Activated CD4-positive, alpha-beta T cell treated with anti-CD3 and anti-CD28 coated beads, Interleukin-2, amount 10 ng/mL, durations not matched to agents 24 days and 14 days (primary cell): ENCODE measurements around the gene WNT9A. TPM values are rescaled to one million over a fixed set of nuclear protein-coding genes. Genes with fewer than 3 reads are reported as not detected.

Experiments
- DNase-seq: peaks from one replicate; pipeline ENCODE4 v3.0.0; 2022
- H3K27ac Mint-ChIP-seq: one replicate; pipeline ENCODE4 v1.8.0; 2022; ENCODE audit warnings: mild to moderate bottlenecking, mixed read lengths
- H3K27me3 Mint-ChIP-seq: one replicate; pipeline ENCODE4 v1.8.0; 2022; ENCODE audit warnings: mixed read lengths
- H3K36me3 Mint-ChIP-seq: one replicate; pipeline ENCODE4 v1.8.0; 2022; ENCODE audit warnings: low read depth, mild to moderate bottlenecking, mixed read lengths
- H3K4me1 Mint-ChIP-seq: one replicate; pipeline ENCODE4 v1.8.0; 2021; ENCODE audit warnings: mixed read lengths
- H3K4me3 Mint-ChIP-seq: one replicate; pipeline ENCODE4 v1.8.0; 2022; ENCODE audit warnings: mild to moderate bottlenecking, moderate library complexity, mixed read lengths
- H3K9me3 Mint-ChIP-seq: one replicate; pipeline ENCODE4 v1.8.0; 2021; ENCODE audit warnings: mixed read lengths
- intact Hi-C: fragments of 100-400 bp; cut with micrococcal nuclease; formaldehyde crosslinking; loops from one replicate; pipeline ENCODE4 v1.15.1; 2023
- total RNA-seq: library from RNA; stranded (reverse); gene quantifications from 2 replicates; pipeline ENCODE4 v1.2.3, GENCODE V29; 2022

The WNT9A gene
- total RNA-seq, 1 donor from 2014 or later, result not detected

GRCh38 chr1:227940791-227941241 is 6.9 kb downstream of the WNT9A start:
- Mint-ChIP-seq H3K4me3 (no peak overlapping the region), H3K36me3 (peaks cover 1% of the 10 kb centered on the region), H3K4me1 (no peaks in the 10 kb centered on the region), H3K27ac (no peak overlapping the region), H3K27me3 (peaks cover 6% of the 10 kb centered on the region), H3K9me3 (peaks cover 2% of the 10 kb centered on the region)
- intact Hi-C loops, result no loop called here
- DNase-seq, result no peak

GRCh38 chr1:227939791-227940771 is 7.7 kb downstream of the WNT9A start:
- intact Hi-C loops, result no loop called here
- H3K27ac Mint-ChIP-seq, result no peak overlapping the region
- peaks cover 4% of the 10 kb centered on the region for H3K27me3 Mint-ChIP-seq
- DNase-seq, result no peak
- peaks cover 1% of the 10 kb centered on the region for H3K36me3 Mint-ChIP-seq
- H3K9me3 Mint-ChIP-seq, result peaks cover 8% of the 10 kb centered on the region
- H3K4me3 Mint-ChIP-seq, result no peak overlapping the region
- H3K4me1 Mint-ChIP-seq, result no peaks in the 10 kb centered on the region

GRCh38 chr1:227938911-227939790 is 8.6 kb downstream of the WNT9A start:
- DNase-seq, result no peak
- peaks cover 1% of the 10 kb centered on the region for H3K36me3 Mint-ChIP-seq

GRCh38 chr1:227938276-227938675 is 9.5 kb downstream of the WNT9A start:
- peaks cover 1% of the 10 kb centered on the region for H3K36me3 Mint-ChIP-seq

More at GRCh38 chr1:227938911-227939790, 8.6 kb downstream of the WNT9A start:
- no peak overlapping the region for H3K27ac Mint-ChIP-seq
- H3K4me1 Mint-ChIP-seq, result peaks cover 4% of the 10 kb centered on the region
- intact Hi-C loops, result no loop called here
- H3K4me3 Mint-ChIP-seq, result no peak overlapping the region
- peaks cover 16% of the 10 kb centered on the region for H3K9me3 Mint-ChIP-seq
- H3K27me3 Mint-ChIP-seq, result peaks cover 4% of the 10 kb centered on the region

GRCh38 chr1:227937838-227938145 is 9.9 kb downstream of the WNT9A start:
- no peak for DNase-seq
- Mint-ChIP-seq H3K9me3 (peaks cover 16% of the 10 kb centered on the region), H3K4me3 (no peak overlapping the region), H3K27ac (no peak overlapping the region), H3K36me3 (peaks cover 1% of the 10 kb centered on the region), H3K4me1 (peaks cover 4% of the 10 kb centered on the region), H3K27me3 (no peaks in the 10 kb centered on the region)
- intact Hi-C loops, result no loop called here

More at GRCh38 chr1:227938276-227938675, 9.5 kb downstream of the WNT9A start:
- H3K4me1 Mint-ChIP-seq, result peaks cover 4% of the 10 kb centered on the region
- H3K27me3 Mint-ChIP-seq, result no peaks in the 10 kb centered on the region
- no peak overlapping the region for H3K27ac Mint-ChIP-seq
- intact Hi-C loops, result no loop called here
- H3K9me3 Mint-ChIP-seq, result peaks cover 16% of the 10 kb centered on the region
- no peak for DNase-seq
- no peak overlapping the region for H3K4me3 Mint-ChIP-seq

- Mint-ChIP-seq H3K36me3 (peaks cover 1% of the 10 kb centered on the region), H3K9me3 (peaks cover 16% of the 10 kb centered on the region), H3K4me3 (no peak overlapping the region), H3K27ac (no peak overlapping the region), H3K27me3 (peaks cover 2% of the 10 kb centered on the region), H3K4me1 (peaks cover 6% of the 10 kb centered on the region)
- DNase-seq, result no peak
- intact Hi-C loops, result no loop called here
These were observed 10.5 kb downstream of the WNT9A start for GRCh38 chr1:227937031-227937837.

- H3K4me1 Mint-ChIP-seq, result peaks cover 7% of the 10 kb centered on the region
- H3K27ac Mint-ChIP-seq, result no peak overlapping the region
- peaks cover 3% of the 10 kb centered on the region for H3K27me3 Mint-ChIP-seq
- no peak overlapping the region for H3K4me3 Mint-ChIP-seq
- peaks cover 1% of the 10 kb centered on the region for H3K36me3 Mint-ChIP-seq
- intact Hi-C loops, result no loop called here
- no peak for DNase-seq
- peaks cover 16% of the 10 kb centered on the region for H3K9me3 Mint-ChIP-seq
These were observed 11.9 kb downstream of the WNT9A start for GRCh38 chr1:227935826-227936225.

- peaks cover 16% of the 10 kb centered on the region for H3K9me3 Mint-ChIP-seq
- peaks cover 3% of the 10 kb centered on the region for H3K27me3 Mint-ChIP-seq
- H3K4me1 Mint-ChIP-seq, result peaks cover 7% of the 10 kb centered on the region
- DNase-seq, result peak; percentile 62
- H3K36me3 Mint-ChIP-seq, result peaks cover 1% of the 10 kb centered on the region
- intact Hi-C loops, result no loop called here
- no peak overlapping the region for H3K4me3 Mint-ChIP-seq
- peak overlapping the region; percentile 23 for H3K27ac Mint-ChIP-seq
These were observed 13.0 kb downstream of the WNT9A start for GRCh38 chr1:227934476-227935313.

GRCh38 chr1:227929751-227930472 is 17.8 kb downstream of the WNT9A start:
- Mint-ChIP-seq H3K4me1 (peaks cover 7% of the 10 kb centered on the region), H3K4me3 (no peak overlapping the region), H3K27ac (no peak overlapping the region), H3K36me3 (no peaks in the 10 kb centered on the region), H3K9me3 (peaks cover 7% of the 10 kb centered on the region), H3K27me3 (peaks cover 3% of the 10 kb centered on the region)
- no peak for DNase-seq
- intact Hi-C loops, result no loop called here

GRCh38 chr1:227928811-227929375 is 18.8 kb downstream of the WNT9A start:
- Mint-ChIP-seq H3K9me3 (no peaks in the 10 kb centered on the region), H3K27ac (no peak overlapping the region), H3K27me3 (peaks cover 3% of the 10 kb centered on the region), H3K4me3 (no peak overlapping the region), H3K36me3 (no peaks in the 10 kb centered on the region), H3K4me1 (peaks cover 2% of the 10 kb centered on the region)
- intact Hi-C loops, result no loop called here
- no peak for DNase-seq

GRCh38 chr1:227927971-227928741 is 19.6 kb downstream of the WNT9A start:
- intact Hi-C loops, result no loop called here

More at GRCh38 chr1:227927971-227928741, 19.6 kb downstream of the WNT9A start:
- DNase-seq, result no peak
- H3K27ac Mint-ChIP-seq, result no peak overlapping the region
- H3K9me3 Mint-ChIP-seq, result no peaks in the 10 kb centered on the region
- H3K4me3 Mint-ChIP-seq, result no peak overlapping the region
- H3K36me3 Mint-ChIP-seq, result no peaks in the 10 kb centered on the region
- H3K27me3 Mint-ChIP-seq, result peaks cover 3% of the 10 kb centered on the region
- H3K4me1 Mint-ChIP-seq, result peaks cover 2% of the 10 kb centered on the region
